COLO668 (cell line): ENCODE data around the gene CYP4V2.

Experiments
- DNase-seq: peaks from one replicate; lab custom pipeline; 2025; ENCODE audit not compliant: unreplicated experiment; lab: John Stamatoyannopoulos, UW

CYP4V2 gene

GRCh38 chr4:186188107-186188506 is 3.3 kb upstream of the CYP4V2 start:
- DNase-seq = no peak

GRCh38 chr4:186189656-186190055 is 1.7 kb upstream of the CYP4V2 start:
- no peak for DNase-seq

DNA sequence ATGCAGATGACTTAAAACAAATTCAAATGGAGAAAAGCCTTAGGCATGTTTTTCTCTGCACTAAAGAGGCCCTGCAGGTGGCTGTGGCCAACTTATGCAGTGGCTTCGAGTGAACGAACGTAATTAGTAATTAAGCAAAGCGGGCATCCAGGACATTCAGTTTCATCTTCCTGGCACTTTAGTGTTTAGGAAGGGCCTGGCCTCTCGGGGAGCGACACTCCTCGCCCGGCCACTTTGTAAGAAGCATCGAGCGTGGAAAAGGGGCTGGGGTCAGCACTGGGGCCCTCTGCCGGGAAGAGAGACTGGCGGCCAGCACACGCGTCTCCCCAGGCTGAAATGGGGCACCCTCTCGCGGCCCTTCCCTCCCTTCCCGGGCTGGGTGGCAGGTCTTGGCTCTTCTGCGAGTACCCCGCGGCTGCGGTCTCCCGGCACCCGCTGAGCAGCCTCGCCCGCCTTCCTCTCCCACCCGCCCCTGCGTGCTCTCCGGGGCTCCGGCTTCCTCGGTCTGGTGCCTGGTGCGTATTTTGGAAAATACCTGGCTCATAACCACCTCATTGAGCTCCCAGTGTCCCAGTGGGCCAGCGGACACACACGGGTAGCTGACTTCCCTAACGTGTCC is 677 bp upstream of the CYP4V2 start:
- peak; percentile 80 for DNase-seq

DNA sequence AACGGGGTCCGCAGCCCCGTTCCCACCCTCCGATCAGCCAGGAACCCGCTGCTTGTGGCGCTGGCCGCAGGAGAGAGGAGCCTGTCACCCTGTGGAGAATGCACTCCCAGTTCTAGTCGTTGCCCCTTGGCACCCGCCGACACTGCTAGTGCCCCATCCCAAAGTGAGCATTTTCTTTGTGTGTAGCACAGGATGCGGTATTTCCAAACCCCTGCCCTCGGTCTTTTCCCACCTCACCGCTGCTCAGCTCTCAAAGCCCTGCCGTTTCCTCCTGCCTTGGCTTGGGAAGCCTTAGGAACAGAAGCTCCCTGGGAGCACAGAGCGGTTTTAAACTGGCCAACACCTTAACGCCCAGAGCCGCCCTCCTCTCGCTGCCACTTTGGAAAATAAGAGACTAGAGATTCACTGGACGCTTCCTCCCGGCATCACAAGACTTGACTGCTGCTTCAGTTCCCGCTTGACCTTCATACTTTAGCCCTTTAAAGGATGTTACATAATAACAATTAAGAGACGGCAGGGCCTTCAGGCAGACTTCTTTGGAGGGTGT is 772 bp downstream of the CYP4V2 start:
- DNase-seq = peak; percentile 59

- no peak for DNase-seq
Observed at GRCh38 chr4:186193851-186194250, 2.5 kb downstream of the CYP4V2 start.

DNA sequence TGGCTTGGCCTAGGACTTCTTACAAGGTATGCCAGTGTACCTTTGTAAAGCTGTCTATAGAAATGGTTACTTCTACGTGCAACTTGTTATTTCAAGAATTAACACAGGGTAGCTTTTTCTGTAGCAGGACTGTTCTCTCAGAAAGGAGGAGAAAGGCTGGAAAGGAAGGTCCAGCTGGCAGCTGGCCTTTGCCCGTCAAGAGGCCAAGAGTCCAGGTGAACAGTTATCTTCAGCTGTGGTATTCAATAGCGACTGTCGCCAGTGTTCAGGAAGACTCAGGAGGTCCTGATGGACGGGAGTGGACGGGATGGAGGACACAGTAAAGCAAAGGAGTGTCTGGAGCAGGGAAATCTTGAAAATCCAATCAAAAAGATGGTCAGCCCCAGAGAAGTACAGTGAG is 4.7 kb downstream of the CYP4V2 start:
- DNase-seq = no peak

- DNase-seq = no peak
Observed at GRCh38 chr4:186200516-186200915, 9.1 kb downstream of the CYP4V2 start.

DNA sequence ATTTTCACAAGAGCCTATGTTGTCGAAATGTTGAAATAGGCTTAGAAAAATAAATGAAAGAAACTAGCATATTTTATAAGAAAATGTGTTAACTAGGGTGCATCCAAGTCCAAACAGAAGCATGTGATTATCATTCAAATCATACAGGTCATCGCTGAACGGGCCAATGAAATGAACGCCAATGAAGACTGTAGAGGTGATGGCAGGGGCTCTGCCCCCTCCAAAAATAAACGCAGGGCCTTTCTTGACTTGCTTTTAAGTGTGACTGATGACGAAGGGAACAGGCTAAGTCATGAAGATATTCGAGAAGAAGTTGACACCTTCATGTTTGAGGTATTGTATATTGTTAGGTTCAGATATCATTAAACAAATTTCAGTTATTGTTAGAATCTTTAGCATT is 9.6 kb downstream of the CYP4V2 start:
- no peak for DNase-seq

- DNase-seq = peak; percentile 57
Observed at GRCh38 chr4:186201535-186202230, 10.3 kb downstream of the CYP4V2 start.

GRCh38 chr4:186202490-186203140 is 11.2 kb downstream of the CYP4V2 start:
- no peak for DNase-seq

DNA sequence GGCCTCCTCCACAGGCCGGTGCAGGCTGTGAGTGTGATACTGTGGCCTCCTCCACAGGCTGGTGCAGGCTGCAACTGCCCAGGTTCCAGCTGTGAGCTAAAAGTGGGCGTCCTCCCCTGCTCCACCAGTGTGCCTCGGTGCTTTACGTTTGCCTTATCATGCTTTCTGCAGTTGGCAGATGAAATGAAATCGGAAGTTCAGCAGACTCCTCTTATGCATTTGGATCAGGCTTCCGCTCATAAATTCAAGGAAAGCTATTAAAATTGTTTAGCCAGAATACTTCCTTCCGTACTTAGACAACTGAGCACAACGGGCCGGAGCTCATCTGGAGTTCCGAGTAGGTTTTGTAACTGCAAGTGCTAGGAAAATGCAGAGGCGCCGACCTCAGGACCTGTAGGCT is 12.0 kb downstream of the CYP4V2 start:
- DNase-seq = no peak

DNA sequence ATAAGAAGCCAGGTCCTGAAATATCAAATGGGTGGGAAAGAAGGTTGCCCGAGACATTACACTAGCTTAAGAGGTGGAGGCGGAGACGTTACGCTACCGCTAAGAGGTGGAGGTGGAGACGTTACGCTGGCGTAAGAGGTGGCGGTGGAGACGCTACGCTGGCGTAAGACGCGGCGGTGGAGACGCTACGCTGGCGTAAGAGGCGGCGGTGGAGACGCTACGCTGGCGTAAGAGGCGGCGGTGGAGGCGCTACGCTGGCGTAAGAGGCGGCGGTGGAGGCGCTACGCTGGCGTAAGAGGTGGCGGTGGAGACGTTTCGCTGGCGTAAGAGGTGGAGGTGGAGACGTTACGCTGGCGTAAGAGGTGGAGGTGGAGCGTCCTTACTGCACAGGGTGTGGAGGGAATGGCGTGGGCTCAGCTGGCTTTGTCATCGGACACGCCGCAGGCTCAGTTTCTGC is 12.8 kb downstream of the CYP4V2 start:
- no peak for DNase-seq

DNA sequence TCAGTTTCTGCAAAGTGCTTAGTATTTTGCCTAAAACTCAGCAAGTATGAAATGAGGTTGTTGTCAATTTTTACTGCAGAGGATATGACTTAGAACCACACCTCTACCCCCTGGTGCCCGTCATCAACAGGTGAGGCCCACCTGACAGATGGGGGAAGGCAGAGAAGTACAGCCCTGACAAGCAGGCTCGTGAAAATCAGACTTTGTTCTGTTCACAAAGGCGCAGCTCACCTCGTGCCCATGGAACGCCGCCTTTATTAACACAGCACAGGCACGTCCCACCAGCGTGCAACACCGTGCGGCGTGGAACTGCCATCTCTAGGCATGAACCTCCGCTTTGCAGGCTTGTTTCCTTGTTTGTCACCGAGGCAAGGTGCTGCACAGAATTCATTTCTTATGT is 13.3 kb downstream of the CYP4V2 start:
- no peak for DNase-seq

- no peak for DNase-seq
Observed at GRCh38 chr4:186205156-186205555, 13.8 kb downstream of the CYP4V2 start.

DNA sequence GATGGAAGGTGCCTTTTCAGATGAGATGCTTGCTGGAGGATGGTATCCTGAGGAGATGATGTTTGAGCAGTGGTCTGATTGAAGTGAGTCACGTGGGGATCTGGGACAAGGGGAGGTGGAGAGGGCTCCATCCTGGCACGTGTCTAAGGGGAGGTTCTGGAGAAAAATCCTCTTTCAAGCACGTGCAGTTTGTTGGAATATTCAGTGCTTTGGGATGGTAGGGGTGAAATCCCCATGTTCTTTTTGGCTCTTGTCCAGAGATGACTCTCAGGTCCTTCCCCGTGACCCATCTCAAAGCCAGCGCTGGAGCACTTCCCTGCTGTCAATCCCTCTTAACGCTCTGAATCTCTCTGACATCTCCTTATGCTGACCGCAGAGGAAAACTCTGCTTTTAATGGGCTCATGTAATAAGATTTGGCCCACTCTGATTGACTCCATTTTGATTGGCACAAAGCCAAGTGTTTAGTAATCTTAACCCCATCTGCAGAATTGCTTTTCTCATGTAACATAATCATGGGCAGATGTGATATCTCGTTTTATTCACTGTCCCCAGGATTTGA is 25.2 kb downstream of the CYP4V2 start:
- DNase-seq = no peak

- DNase-seq = no peak
Observed at GRCh38 chr4:186217733-186218293, 26.4 kb downstream of the CYP4V2 start.

DNA sequence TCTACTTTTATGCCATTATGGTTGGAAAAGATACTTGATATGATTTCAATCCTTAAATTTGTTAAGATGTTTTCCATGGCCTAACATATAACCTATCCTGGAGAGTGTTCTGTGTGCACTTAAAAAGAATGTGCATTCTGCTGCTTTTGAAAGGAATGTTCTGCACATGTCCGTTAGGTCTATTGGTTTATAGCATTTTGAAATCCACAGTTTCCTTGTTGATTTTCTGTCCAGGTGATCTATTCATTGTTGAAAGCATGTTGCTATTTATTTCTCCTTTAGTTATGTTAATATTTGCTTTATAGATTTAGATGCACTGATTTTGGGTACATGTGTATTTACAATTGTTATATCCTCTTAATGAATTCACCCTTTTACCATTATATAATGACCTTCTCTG is 30.3 kb downstream of the CYP4V2 start:
- DNase-seq = no peak

DNA sequence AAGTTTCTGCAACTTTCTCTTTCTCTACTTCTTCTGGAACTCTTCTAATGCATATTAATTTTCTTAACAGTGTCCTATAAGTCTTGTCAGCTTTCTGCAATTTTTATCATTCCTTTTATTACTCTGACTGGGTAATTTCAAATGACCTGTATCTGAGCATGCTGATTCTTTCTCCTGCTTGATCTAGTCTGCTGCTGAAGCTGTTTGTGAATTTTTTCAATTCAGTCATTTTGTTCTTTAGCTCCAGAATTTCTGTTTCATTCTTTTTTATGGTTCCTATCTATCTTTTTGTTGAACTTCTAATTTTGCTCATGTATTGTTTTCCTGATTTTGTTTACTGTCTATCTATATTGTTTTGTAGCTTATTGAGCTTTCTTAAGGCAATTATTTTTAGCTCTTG is 34.5 kb downstream of the CYP4V2 start:
- DNase-seq = no peak

- DNase-seq = no peak
Observed at GRCh38 chr4:186226521-186227189, 35.3 kb downstream of the CYP4V2 start.

DNA sequence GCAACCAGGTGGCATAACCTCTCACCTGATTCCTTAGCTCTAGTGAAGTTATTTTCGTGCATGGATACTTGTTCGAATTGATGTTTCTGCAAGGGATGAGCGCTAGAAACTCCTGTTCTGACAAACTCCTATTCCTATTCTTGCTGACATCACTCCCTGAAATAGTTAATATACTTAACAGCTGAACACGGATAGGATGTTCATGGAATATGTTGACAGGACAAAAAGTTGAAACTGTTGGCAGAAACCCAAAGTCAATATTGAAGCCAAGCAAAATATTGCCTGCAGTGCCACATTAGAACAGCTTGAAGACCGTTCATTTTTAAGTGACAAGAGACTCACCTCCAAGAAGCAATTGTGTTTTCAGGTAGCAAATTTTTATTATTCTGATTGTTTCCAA is 35.9 kb downstream of the CYP4V2 start, which contains the start of gene KLKB1:
KLKB1 (plus strand) TSS at position 287 of the 400 bp plus-strand sequence. CDS start 689 bp downstream, outside the sequence.
- DNase-seq = peak; percentile 16
